Heart right ventricle (tissue), 16 donors: ENCODE data around the gene NEAT1. TPM values are rescaled to one million over a fixed set of nuclear protein-coding genes. Genes with fewer than 3 reads are reported as not detected.

ENCODE experiments used
- ATAC-seq, 8 donors: fragments of 200-7000 bp; cut with Tn5 transposase; one replicate each; pipeline ENCODE4 v1.9.1; 2020; ENCODE audit warnings: mild to moderate bottlenecking in 8 of 8, moderate library complexity in 8 of 8, moderate number of reproducible peaks in 1 of 8
- DNase-seq, 2 donors: peaks; one replicate each; pipeline ENCODE4 v3.0.0-alpha.2; 2020
- H3K27ac ChIP-seq, 10 donors: fragments of 200-600 bp; sonication (generic) in 2 of 10; one replicate each; pipeline versions ENCODE4 v1.5.0 to v1.8.0; 2020 to 2022; ENCODE audit warnings: mild to moderate bottlenecking in 3 of 10
- H3K27me3 ChIP-seq, 7 donors: fragments of 200-600 bp; one replicate each; pipeline ENCODE4 v1.8.0; 2021 to 2022; ENCODE audit warnings: mild to moderate bottlenecking in 2 of 7
- H3K36me3 ChIP-seq, 9 donors: fragments of 200-600 bp; sonication (generic) in 1 of 9; one replicate each; pipeline versions ENCODE4 v1.5.0 to v1.8.0; 2020 to 2022; ENCODE audit warnings: mild to moderate bottlenecking in 2 of 9
- H3K4me1 ChIP-seq, 9 donors: fragments of 200-600 bp; sonication (generic) in 1 of 9; one replicate each; pipeline versions ENCODE4 v1.5.0 to v1.8.0; 2020 to 2022; ENCODE audit warnings: mild to moderate bottlenecking in 4 of 9
- H3K4me3 ChIP-seq, 10 donors: fragments of 200-600 bp; sonication (generic) in 2 of 10; one replicate each; pipeline versions ENCODE4 v1.5.0 to v1.8.0; 2020 to 2022; ENCODE audit warnings: mild to moderate bottlenecking in 7 of 10, moderate library complexity in 2 of 10
- H3K9me3 ChIP-seq, 11 donors: fragments of 200-600 bp in 10 of 11; sonication (generic) in 2 of 11; one replicate each; pipeline versions ENCODE4 v1.5.0 to v1.8.0; 2013 to 2022; ENCODE audit warnings: mild to moderate bottlenecking in 2 of 11, control low read depth in 1 of 11, moderate library complexity in 1 of 11
- WGBS, 2 donors: extraction: QIAGEN DNeasy Blood & Tissue Kit; methylation state at CpG; one replicate each; pipeline ENCODE4 v1.1.7; 2013; ENCODE audit warnings: inconsistent platforms in 1 of 2; 5-methylcytosine and 5-hydroxymethylcytosine counted together
- intact Hi-C, 10 donors: fragments of 100-400 bp; cut with DNase I; formaldehyde crosslinking; loops; one replicate each; pipeline versions ENCODE4 v1.11.1 to v1.14.2; 2022
- polyA plus RNA-seq, 2 donors: library from polyadenylated mRNA; stranded (reverse); fragments of 200-250 nt; gene quantifications; one replicate each; pipeline ENCODE4 v1.2.3, GENCODE V29; 2013
- total RNA-seq, 10 donors: library from RNA; stranded (reverse); fragmentation: NEBNext Ultra II Directional in 3 of 10; extraction: Animal tissue kit (Norgen Biotek cat#: 25700) in 3 of 10; gene quantifications; one replicate each; pipeline versions ENCODE4 v1.2.1 to v1.2.4, GENCODE V29; 2021 to 2023
- TF ChIP-seq, protein P1 (sequence below), 9 donors: fragments of 200-600 bp; sonication (generic) in 2 of 9; IDR thresholded peaks; one replicate each; pipeline versions ENCODE4 v1.5.0 to v1.8.0; 2021 to 2022; ENCODE audit warnings: antibody characterized with exemption in 9 of 9, mild to moderate bottlenecking in 5 of 9, moderate library complexity in 1 of 9
- donor health status: Arrhythmogenic right ventricular cardiomyopathy.
- donor health status: ischemic (EF 13 %, LVEDD 7.1; RV severe dilation, severe dysfunction).
- donor health status: healthy with polysubstance abuse.
- donor health status: DM: no; HTN: yes; CAD: no.
- donor health status: DM: no; HTN: no; CAD: no.
- donor health status: ischemic (EF 25% LVEDD 6.9; RV normal size, moderate dysfunction).
- donor health status: ischemic (EF 25% LVEDD 5.7; RV mildly dilated, moderate dysfunction).
- donor health status: healthy.
- donor health status: DM: yes; HTN: yes; CAD: no.
- donor health status: Ischemic cardiomyopathy.
- donor health status: ischemic (EF 35%, LVEDD 5.7; RV mildly dilated, moderate dysfunction).
- donor health status: nonischemic (EF 11% LVEDD 7.7; RV severe dilation, severe dysfunction).
- donor health status: DM: yes; HTN: yes; CAD: no.
- donor health status: PGD.
- donor health status: ischemic (EF 29% LVEDD 5.4; RV normal size, mild dysfunction).
- donor health status: nonischemic (EF 23%, LVEDD 6.1; RV moderate dilation, normal function).

Gene NEAT1
- total and polyA plus RNA-seq, 12 donors = 103 to 1,899 (median 432) TPM

DNA sequence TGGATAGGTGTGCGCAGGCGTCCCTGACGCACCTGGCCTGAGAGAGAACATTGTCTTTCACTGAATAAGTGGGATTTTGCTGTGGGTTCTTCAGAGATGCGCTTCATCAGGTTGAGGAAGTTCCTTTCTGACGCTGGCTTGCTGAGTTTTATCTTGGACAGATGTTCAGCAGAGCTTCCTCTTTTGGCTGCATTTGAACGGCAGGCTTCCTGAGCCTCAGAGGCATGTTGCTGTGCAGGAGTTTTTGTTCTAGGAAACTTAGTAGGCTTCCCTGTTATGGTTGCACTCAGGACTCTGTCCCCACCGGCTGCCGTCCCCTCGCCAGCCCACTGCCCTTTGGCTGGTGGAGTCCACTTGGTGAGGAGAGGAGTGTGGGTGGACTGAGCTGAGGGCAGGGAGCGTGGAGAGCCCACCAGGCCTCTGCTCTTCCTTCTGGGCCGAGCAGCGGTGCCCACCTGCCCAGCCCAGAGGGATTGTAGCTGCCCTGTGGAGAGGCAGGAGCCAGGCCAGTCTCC is 18.9 kb upstream of the NEAT1 start:
- intact Hi-C loops = no loop called here
- H3K27ac ChIP-seq = peak overlapping the region; percentile 59 to 85 (median 78)
- ATAC-seq (peak in 7 of 8 donors; percentile 18 to 59 (median 41)), DNase-seq (no peak)
- H3K4me1 ChIP-seq = peaks cover 6 to 25% (median 16%) of the 10 kb centered on the region in 9 donors
- TF ChIP-seq, protein P1, sequence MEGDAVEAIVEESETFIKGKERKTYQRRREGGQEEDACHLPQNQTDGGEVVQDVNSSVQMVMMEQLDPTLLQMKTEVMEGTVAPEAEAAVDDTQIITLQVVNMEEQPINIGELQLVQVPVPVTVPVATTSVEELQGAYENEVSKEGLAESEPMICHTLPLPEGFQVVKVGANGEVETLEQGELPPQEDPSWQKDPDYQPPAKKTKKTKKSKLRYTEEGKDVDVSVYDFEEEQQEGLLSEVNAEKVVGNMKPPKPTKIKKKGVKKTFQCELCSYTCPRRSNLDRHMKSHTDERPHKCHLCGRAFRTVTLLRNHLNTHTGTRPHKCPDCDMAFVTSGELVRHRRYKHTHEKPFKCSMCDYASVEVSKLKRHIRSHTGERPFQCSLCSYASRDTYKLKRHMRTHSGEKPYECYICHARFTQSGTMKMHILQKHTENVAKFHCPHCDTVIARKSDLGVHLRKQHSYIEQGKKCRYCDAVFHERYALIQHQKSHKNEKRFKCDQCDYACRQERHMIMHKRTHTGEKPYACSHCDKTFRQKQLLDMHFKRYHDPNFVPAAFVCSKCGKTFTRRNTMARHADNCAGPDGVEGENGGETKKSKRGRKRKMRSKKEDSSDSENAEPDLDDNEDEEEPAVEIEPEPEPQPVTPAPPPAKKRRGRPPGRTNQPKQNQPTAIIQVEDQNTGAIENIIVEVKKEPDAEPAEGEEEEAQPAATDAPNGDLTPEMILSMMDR (IDR thresholded peaks at IDR 0.05) = no peak
- H3K4me3 ChIP-seq = no peak overlapping the region
- H3K36me3 ChIP-seq = peaks cover 0 to 95% (median 57%) of the 10 kb centered on the region in 9 donors
- WGBS, 2 donors = 69% methylated on average over 12 of the region's 12 CpGs
- H3K27me3 ChIP-seq = no peaks in the 10 kb centered on the region
- H3K9me3 ChIP-seq = no peaks in the 10 kb centered on the region

DNA sequence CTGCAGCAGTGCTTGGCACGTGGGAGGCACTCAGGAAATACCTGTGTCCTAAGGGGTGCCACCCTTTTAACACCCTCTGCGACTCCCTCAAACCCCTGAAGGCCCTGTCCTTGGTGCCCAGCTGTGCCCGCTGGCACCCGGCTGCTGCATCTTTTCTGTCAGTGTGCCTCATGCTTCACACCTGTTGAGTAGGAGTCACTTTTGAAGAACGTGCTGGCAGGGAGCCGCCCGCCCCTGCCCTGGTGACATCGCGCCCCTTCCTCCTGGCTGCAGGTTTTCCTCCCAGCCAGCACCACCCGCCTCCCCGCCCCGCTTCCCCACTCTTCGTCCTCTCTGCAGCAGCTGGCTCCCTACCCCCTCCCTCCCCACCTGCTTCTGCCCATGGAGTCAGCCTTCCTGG is 18.4 kb upstream of the NEAT1 start:
- Histone ChIP-seq H3K27me3 (no peaks in the 10 kb centered on the region), H3K4me3 (no peak overlapping the region), H3K27ac (peak overlapping the region; percentile 59 to 85 (median 78)), H3K36me3 (peaks cover 0 to 95% (median 58%) of the 10 kb centered on the region in 9 donors), H3K9me3 (no peaks in the 10 kb centered on the region), H3K4me1 (peaks cover 6 to 25% (median 16%) of the 10 kb centered on the region in 9 donors)
- TF ChIP-seq, protein P1 (IDR thresholded peaks at IDR 0.05) = no peak
- 72 to 83% methylated on average over 13 of the region's 13 CpGs for WGBS, 2 donors
- no peak for DNase-seq
- ATAC-seq = no peak
- intact Hi-C loops = no loop called here

DNA sequence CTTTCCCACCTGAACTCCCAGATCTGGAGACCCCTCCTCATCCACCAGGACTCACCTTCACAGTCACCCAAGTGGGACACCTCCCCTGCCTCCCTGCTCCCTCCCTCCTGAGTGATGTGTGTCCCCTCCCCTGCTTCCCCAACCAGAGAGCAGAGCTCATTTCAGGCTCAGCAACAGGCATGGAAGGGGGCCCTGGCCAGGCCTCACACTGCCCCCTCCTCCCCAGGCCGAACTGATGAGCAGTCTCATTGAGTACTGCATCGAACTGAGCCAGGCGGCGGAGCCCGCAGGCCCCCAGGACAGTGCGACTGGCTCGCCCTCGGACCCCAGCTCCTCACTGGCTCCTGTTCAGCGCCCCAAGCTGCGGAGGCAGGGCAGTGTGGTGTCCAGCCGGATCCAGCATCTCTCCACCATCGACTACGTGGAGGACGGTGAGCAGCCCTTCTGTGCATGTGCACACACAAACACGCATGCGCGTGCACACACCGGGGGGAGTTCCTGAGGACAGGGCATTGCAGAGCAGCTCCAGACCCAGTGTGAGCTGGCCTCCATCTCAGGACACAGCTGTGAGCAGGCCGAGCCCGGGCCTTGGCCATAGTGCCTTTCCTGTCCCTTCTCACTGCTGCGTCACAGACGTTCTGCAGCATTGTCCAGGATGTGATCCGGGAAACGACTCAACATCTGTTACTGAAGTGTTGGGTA is 17.8 kb upstream of the NEAT1 start:
- Histone ChIP-seq H3K36me3 (peaks cover 0 to 95% (median 56%) of the 10 kb centered on the region in 9 donors), H3K4me3 (no peak overlapping the region), H3K27me3 (no peaks in the 10 kb centered on the region), H3K27ac (peak overlapping the region; percentile 56 to 85 (median 78)), H3K4me1 (peaks cover 6 to 25% (median 16%) of the 10 kb centered on the region in 9 donors), H3K9me3 (no peaks in the 10 kb centered on the region)
- ATAC-seq = peak; percentile 56 to 92 (median 82)
- TF ChIP-seq, protein P1 (IDR thresholded peaks at IDR 0.05) = no peak
- 76 to 81% methylated on average over 24 of the region's 24 CpGs for WGBS, 2 donors
- intact Hi-C loops = no loop called here
- peak in 1 of 2 donors; percentile 55 for DNase-seq

- DNase-seq (no peak), ATAC-seq (peak in 2 of 8 donors; percentile 3 to 7)
- intact Hi-C loops = loop anchor here in 2 of 10 donors (5.0 to 10.0 kb wide), 3 partner anchors 34 to 64 kb away; no protein-coding TSS in a partner anchor
- peaks cover 0 to 80% (median 35%) of the 10 kb centered on the region in 9 donors for H3K36me3 ChIP-seq
- no peak overlapping the region for H3K4me3 ChIP-seq
- no peaks in the 10 kb centered on the region for H3K9me3 ChIP-seq
- TF ChIP-seq, protein P1 (IDR thresholded peaks at IDR 0.05) = no peak
- H3K27ac ChIP-seq = peak overlapping the region in 2 of 10 donors; percentile 61 to 74
- H3K4me1 ChIP-seq = peaks cover 4 to 32% (median 23%) of the 10 kb centered on the region in 9 donors
- H3K27me3 ChIP-seq = no peaks in the 10 kb centered on the region
- 89% methylated on average over 29 of the region's 29 CpGs for WGBS, 2 donors
Observed at GRCh38 chr11:65410936-65411680, 11.5 kb upstream of the NEAT1 start.
